ENCODE results near the gene LGSN. TPM values are rescaled to one million over a fixed set of nuclear protein-coding genes. Genes with fewer than 3 reads are reported as not detected.

LGSN gene
- total and polyA plus RNA-seq, 2 of the 13 experiments (the other 11 are each of a cell fraction or from before 2014, with no cell fraction given) = 0.13 to 0.63 TPM

- TF ChIP-seq DZIP1 (CRISPR knock-in tag; IDR thresholded peaks at IDR 0.05) (no peak), CCDC6 (CRISPR knock-in tag; IDR thresholded peaks at IDR 0.05) (no peak), ZNF629 (CRISPR knock-in tag; conservative IDR thresholded peaks at IDR 0.05) (no peak), KLF16 (CRISPR knock-in tag; IDR thresholded peaks at IDR 0.05) (0 out of 4 replicates have a peak, but pooled peaks of 1 of the 2 experiments have one; percentile 0), CC2D1A (CRISPR knock-in tag; IDR thresholded peaks at IDR 0.05) (no peak), ZBTB46 (CRISPR knock-in tag; IDR thresholded peaks at IDR 0.05; ENCODE audit: borderline replicate concordance) (no peak), ZNF891 (CRISPR knock-in tag; IDR thresholded peaks at IDR 0.05) (no peak), ZNF746 (CRISPR knock-in tag; IDR thresholded peaks at IDR 0.05) (no peak), DPF2 (CRISPR knock-in tag; IDR thresholded peaks at IDR 0.05; ENCODE audit: borderline replicate concordance, low read depth) (no peak), ZNF75D (CRISPR knock-in tag; IDR thresholded peaks at IDR 0.05; ENCODE audit: borderline replicate concordance) (no peak), SRSF1 (optimal IDR thresholded peaks at IDR 0.05; ENCODE audit: low read depth, low read length) (no peak), CHD4 (IDR thresholded peaks at IDR 0.05; ENCODE audit: borderline replicate concordance, low read length) (no peak), ZNF644 (CRISPR knock-in tag; IDR thresholded peaks at IDR 0.05; ENCODE audit: low read depth) (no peak), ZNF512 (CRISPR knock-in tag; IDR thresholded peaks at IDR 0.05) (0 out of 2 replicates have a peak, but pooled peaks have one; percentile 19), ZNF777 (CRISPR knock-in tag; IDR thresholded peaks at IDR 0.05) (no peak), PREB (CRISPR knock-in tag; IDR thresholded peaks at IDR 0.05) (no peak), NCOA2 (CRISPR knock-in tag; IDR thresholded peaks at IDR 0.05) (peak; percentile 4; the same call in 1 of the 2 replicates), ZNF24 (IDR thresholded peaks at IDR 0.05) (0 out of 2 replicates have a peak, but pooled peaks have one; percentile 32), SKI (IDR thresholded peaks at IDR 0.05; ENCODE audit: partially characterized antibody) (no peak), DMAP1 (CRISPR knock-in tag; IDR thresholded peaks at IDR 0.05) (no peak), SPEN (CRISPR knock-in tag; IDR thresholded peaks at IDR 0.05; ENCODE audit: low read depth) (no peak), ZNF550 (CRISPR knock-in tag; IDR thresholded peaks at IDR 0.05; ENCODE audit: borderline replicate concordance) (no peak), TBX3 (IDR thresholded peaks at IDR 0.05; ENCODE audit: borderline replicate concordance) (no peak), NFE2 (CRISPR knock-in tag; IDR thresholded peaks at IDR 0.05) (no peak), SOX6 (IDR thresholded peaks at IDR 0.05) (no peak), SOX6 (CRISPR knock-in tag; IDR thresholded peaks at IDR 0.05) (no peak), NR1H2 (CRISPR knock-in tag; IDR thresholded peaks at IDR 0.05; ENCODE audit: borderline replicate concordance, low read depth) (no peak)
Measured at GRCh38 chr6:63353286-63353630, 33.5 kb upstream of the LGSN start (continued).

All from HepG2 (cell line).